Measurements from ENCODE around the gene ERF. TPM values are rescaled to one million over a fixed set of nuclear protein-coding genes. Genes with fewer than 3 reads are reported as not detected.
A peak's percentile ranks its signal among the peaks of the same experiment; 100 is the strongest.

The ERF gene
- total RNA-seq, 2 donors from 2014 or later = 10.6 to 31.6 TPM

DNA sequence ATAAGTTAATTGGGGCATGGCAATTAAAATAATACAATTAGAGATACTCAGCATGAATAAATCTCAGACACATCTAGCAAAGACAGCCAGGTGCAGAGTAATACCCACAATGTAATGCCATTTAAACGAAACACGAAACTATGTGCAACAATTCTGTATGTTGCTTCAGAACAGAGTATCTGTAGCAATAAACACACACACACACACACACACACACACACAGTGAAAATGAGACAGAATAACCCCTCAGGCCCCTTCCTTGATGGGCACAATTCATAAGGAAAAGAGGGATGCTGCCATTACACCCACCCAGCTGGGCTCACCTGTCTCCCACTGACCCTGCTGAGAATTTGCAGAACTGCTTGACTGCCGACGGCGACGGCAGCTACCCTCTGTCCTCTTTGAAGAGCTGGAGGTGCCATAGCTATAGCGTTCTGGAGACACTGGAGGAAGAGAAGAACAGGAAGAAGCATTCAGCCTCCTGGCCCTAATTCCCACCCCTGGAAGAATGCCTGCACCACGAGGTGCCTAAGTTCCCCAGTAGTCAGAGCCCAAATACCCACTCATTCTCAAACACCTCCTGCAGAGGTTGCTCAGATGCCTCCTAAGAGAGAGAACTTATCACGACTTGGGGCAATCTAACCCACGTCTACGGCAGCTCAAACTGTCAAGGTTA is 40.0 kb downstream of the ERF start:
- WGBS, 2 donors = 64 to 65% methylated on average over 5 to 11 of the region's 11 CpGs
- no peak for DNase-seq
- Histone ChIP-seq H3K9me3 (no peaks in the 10 kb centered on the region), H3K4me3 (no peak overlapping the region), H3K36me3 (replicated peaks in 1 of 2; ENCODE audit: insufficient read depth in 1 of 2, low read depth in 2 of 2) (peaks cover 0 to 3% of the 10 kb centered on the region in 2 donors), H3K27me3 (no peaks in the 10 kb centered on the region), H3K27ac (no peak overlapping the region), H3K4me1 (peaks cover 59% of the 10 kb centered on the region)
- intact Hi-C loops (cut with DNase I) = no loop called here
- TF ChIP-seq POLR2A (IDR thresholded peaks at IDR 0.05) = no peak
- TF ChIP-seq, protein P1, sequence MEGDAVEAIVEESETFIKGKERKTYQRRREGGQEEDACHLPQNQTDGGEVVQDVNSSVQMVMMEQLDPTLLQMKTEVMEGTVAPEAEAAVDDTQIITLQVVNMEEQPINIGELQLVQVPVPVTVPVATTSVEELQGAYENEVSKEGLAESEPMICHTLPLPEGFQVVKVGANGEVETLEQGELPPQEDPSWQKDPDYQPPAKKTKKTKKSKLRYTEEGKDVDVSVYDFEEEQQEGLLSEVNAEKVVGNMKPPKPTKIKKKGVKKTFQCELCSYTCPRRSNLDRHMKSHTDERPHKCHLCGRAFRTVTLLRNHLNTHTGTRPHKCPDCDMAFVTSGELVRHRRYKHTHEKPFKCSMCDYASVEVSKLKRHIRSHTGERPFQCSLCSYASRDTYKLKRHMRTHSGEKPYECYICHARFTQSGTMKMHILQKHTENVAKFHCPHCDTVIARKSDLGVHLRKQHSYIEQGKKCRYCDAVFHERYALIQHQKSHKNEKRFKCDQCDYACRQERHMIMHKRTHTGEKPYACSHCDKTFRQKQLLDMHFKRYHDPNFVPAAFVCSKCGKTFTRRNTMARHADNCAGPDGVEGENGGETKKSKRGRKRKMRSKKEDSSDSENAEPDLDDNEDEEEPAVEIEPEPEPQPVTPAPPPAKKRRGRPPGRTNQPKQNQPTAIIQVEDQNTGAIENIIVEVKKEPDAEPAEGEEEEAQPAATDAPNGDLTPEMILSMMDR (IDR thresholded peaks at IDR 0.05) = no peak
- ATAC-seq = no peak

DNA sequence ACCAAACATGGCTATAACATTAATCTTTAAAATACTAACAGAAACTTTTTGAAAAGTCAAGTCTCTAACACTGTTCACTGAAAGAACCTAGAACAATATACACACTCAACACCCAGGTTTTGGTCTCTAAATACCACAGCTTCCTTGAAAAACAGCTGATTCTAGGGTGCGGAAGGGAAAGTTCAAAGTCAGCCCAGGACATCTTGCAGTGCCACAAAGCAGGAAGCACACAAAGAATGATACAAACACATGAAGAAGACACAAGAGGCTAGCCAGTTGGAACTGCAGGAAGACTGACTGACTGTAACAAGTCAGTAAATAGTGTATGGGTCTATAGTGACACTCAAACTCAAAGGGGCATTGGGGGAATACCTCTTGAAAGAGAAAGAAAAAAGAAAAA is 42.0 kb downstream of the ERF start:
- TF ChIP-seq, protein P1 (IDR thresholded peaks at IDR 0.05) = no peak
- Histone ChIP-seq H3K9me3 (no peaks in the 10 kb centered on the region), H3K36me3 (replicated peaks in 1 of 2; ENCODE audit: insufficient read depth in 1 of 2, low read depth in 2 of 2) (peaks cover 9 to 21% of the 10 kb centered on the region in 2 donors), H3K27me3 (no peaks in the 10 kb centered on the region), H3K4me3 (no peak overlapping the region), H3K27ac (no peak overlapping the region), H3K4me1 (peaks cover 47% of the 10 kb centered on the region)
- no peak for ATAC-seq
- 72 to 89% methylated on average over 1 of the region's 1 CpG for WGBS, 2 donors
- intact Hi-C loops (cut with DNase I) = no loop called here
- no peak for DNase-seq

DNA sequence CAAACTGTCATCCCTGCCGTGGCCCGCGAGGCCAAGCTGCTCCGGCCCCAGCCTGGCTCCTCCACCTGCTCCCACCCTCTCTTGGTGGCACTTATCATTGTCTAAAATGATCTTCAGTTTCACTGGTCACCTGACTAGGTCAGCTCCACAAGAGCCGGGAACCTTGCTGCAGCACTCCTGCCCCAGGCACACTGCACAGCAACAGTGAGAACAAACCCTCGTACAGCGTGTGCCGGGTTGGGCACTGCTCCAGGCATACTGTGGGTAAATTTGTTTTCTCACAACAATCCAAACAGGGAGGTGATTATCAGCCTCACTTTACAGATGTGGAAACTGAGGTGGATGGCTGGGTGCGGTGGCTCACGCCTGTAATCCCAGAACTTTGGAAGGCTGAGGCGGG is 46.3 kb downstream of the ERF start:
- H3K27ac ChIP-seq = no peak overlapping the region
- ATAC-seq (no peak), DNase-seq (no peak)
- H3K4me3 ChIP-seq = no peak overlapping the region
- intact Hi-C loops (cut with DNase I) = no loop called here
- H3K36me3 ChIP-seq (replicated peaks in 1 of 2; ENCODE audit: insufficient read depth in 1 of 2, low read depth in 2 of 2) = peaks cover 9 to 40% of the 10 kb centered on the region in 2 donors
- peaks cover 16% of the 10 kb centered on the region for H3K4me1 ChIP-seq
- 46 to 65% methylated on average over 4 to 11 of the region's 11 CpGs for WGBS, 2 donors
- H3K27me3 ChIP-seq = no peaks in the 10 kb centered on the region
- no peaks in the 10 kb centered on the region for H3K9me3 ChIP-seq
- TF ChIP-seq, protein P1 (IDR thresholded peaks at IDR 0.05) = no peak
- TF ChIP-seq POLR2A (IDR thresholded peaks at IDR 0.05) = no peak

DNA sequence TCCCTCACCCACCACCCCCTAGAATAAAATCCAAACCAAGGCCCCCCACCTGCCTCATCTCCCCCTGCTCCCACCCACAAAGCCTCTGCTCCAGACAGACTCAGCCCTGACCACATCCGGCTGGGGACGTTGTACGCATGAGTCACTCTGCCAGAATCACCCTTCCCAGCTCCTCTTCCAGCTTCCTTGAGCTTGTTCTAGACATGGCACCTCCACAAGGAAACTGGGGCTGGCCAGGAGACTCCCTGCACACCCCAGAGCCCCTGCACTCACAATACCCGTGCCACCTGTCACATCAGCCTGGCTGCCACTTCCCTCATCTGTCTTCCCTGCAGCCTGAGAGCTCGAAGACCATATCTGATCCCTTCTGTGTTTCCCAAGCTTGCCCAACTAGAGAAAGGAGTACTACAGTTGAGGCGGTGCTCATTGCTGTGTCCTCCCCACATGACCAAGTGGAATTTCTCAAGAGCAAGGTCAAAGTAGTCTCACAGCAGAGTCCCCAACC is 47.1 kb downstream of the ERF start:
- Histone ChIP-seq H3K27ac (no peak overlapping the region), H3K9me3 (no peaks in the 10 kb centered on the region), H3K36me3 (replicated peaks in 1 of 2; ENCODE audit: insufficient read depth in 1 of 2, low read depth in 2 of 2) (peaks cover 9 to 42% of the 10 kb centered on the region in 2 donors), H3K4me3 (no peak overlapping the region), H3K4me1 (peaks cover 8% of the 10 kb centered on the region), H3K27me3 (no peaks in the 10 kb centered on the region)
- DNase-seq (peak in 1 of 4 donors; percentile 42), ATAC-seq (no peak)
- TF ChIP-seq, protein P1 (IDR thresholded peaks at IDR 0.05) = no peak
- TF ChIP-seq POLR2A (IDR thresholded peaks at IDR 0.05) = no peak
- intact Hi-C loops (cut with DNase I) = no loop called here
- 74 to 75% methylated on average over 6 of the region's 6 CpGs for WGBS, 2 donors
